RWPE2 (cell line): Measurements from ENCODE around the gene TPTE2.
"Not testable (repeated sequence)": the region's sequence is repeated elsewhere in the genome, so short reads cannot be mapped to it uniquely, and the experiment has no call there.

Experiments
- ATAC-seq: fragments of 200-7000 bp; cut with Tn5 transposase; 3 replicates; pipeline ENCODE4 v1.9.1; 2021; ENCODE audit warnings: low read depth
- DNase-seq: peaks from one replicate; pipeline ENCODE4 v3.0.0-alpha.2; 2020; ENCODE audit warnings: low spot score
- H3K27ac ChIP-seq: fragments of 450-650 bp; 2 replicates; pipeline ENCODE4 v1.5.1; 2017; ENCODE audit warnings: mild to moderate bottlenecking; ENCODE audit not compliant: poor library complexity, severe bottlenecking
- H3K27me3 ChIP-seq: fragments of 250-450 bp; sonication (Bioruptor Pico); 2 replicates; pipeline ENCODE4 v1.5.1; 2021; ENCODE audit warnings: mild to moderate bottlenecking, moderate library complexity; ENCODE audit not compliant: insufficient read depth, poor library complexity, severe bottlenecking
- H3K36me3 ChIP-seq: fragments of 250-450 bp; sonication (Bioruptor Pico); 2 replicates; pipeline ENCODE4 v1.5.1; 2020; ENCODE audit warnings: low read depth, mild to moderate bottlenecking, moderate library complexity
- H3K4me1 ChIP-seq: fragments of 250-450 bp; sonication (Bioruptor Pico); 2 replicates; pipeline ENCODE4 v1.5.1; 2021; ENCODE audit warnings: mild to moderate bottlenecking, moderate library complexity; ENCODE audit not compliant: insufficient read depth, poor library complexity, severe bottlenecking
- H3K4me3 ChIP-seq: fragments of 250-450 bp; sonication (Bioruptor Pico); 2 replicates; pipeline ENCODE4 v1.5.1; 2021; ENCODE audit warnings: mild to moderate bottlenecking, moderate library complexity; ENCODE audit not compliant: severe bottlenecking
- H3K9me3 ChIP-seq: fragments of 250-450 bp; sonication (Bioruptor Pico); 2 replicates; pipeline ENCODE4 v1.5.1; 2021; ENCODE audit warnings: mild to moderate bottlenecking, moderate library complexity; ENCODE audit not compliant: severe bottlenecking
- CTCF ChIP-seq: fragments of 450-650 bp; IDR thresholded peaks from one replicate; pipeline ENCODE4 v1.5.1; 2017; ENCODE audit warnings: mild to moderate bottlenecking, moderate library complexity; ENCODE audit not compliant: poor library complexity, severe bottlenecking

The TPTE2 gene

GRCh38 chr13:19561127-19561582 is at the start of gene TPTE2:
TPTE2 (minus strand) TSS chr13:19561532; CDS start chr13:19503234, 58,298 bp downstream.
- DNase-seq, H3K27me3 ChIP-seq, H3K9me3 ChIP-seq, H3K4me3 ChIP-seq, H3K36me3 ChIP-seq, H3K4me1 ChIP-seq, ATAC-seq, H3K27ac ChIP-seq: not testable (repeated sequence)

GRCh38 chr13:19607523-19608078 is 46.3 kb upstream of the TPTE2 start:
- Histone ChIP-seq H3K9me3 (no peaks in the 10 kb centered on the region), H3K27me3 (no peaks in the 10 kb centered on the region), H3K4me3 (no peak overlapping the region), H3K4me1 (peaks cover 11% of the 10 kb centered on the region), H3K36me3 (0 out of 2 replicates have a peak, but pooled peaks cover 8% of the 10 kb centered on the region), H3K27ac (no peak overlapping the region)
- DNase-seq (no peak), ATAC-seq (no peak)
- TF ChIP-seq CTCF: no peak

GRCh38 chr13:19606737-19607136 is 45.4 kb upstream of the TPTE2 start:
- H3K9me3 ChIP-seq: no peaks in the 10 kb centered on the region
- 0 out of 2 replicates have a peak, but pooled peaks cover 8% of the 10 kb centered on the region for H3K36me3 ChIP-seq
- DNase-seq: no peak
- H3K4me3 ChIP-seq: no peak overlapping the region
- H3K27me3 ChIP-seq: no peaks in the 10 kb centered on the region
- no peak for TF ChIP-seq CTCF
- no peak for ATAC-seq
- peak overlapping the region; percentile 67 for H3K27ac ChIP-seq
- H3K4me1 ChIP-seq: peaks cover 11% of the 10 kb centered on the region

GRCh38 chr13:19606152-19606551 is 44.8 kb upstream of the TPTE2 start:
- Histone ChIP-seq H3K27ac (peak overlapping the region; percentile 67), H3K4me3 (no peak overlapping the region), H3K36me3 (0 out of 2 replicates have a peak, but pooled peaks cover 8% of the 10 kb centered on the region), H3K27me3 (no peaks in the 10 kb centered on the region), H3K9me3 (no peaks in the 10 kb centered on the region), H3K4me1 (peaks cover 11% of the 10 kb centered on the region)
- TF ChIP-seq CTCF: no peak
- DNase-seq (no peak), ATAC-seq (peak; percentile 6; the same call in 1 of the 3 replicates)

- DNase-seq (no peak), ATAC-seq (peak; percentile 61)
- no peaks in the 10 kb centered on the region for H3K27me3 ChIP-seq
- 0 out of 2 replicates have a peak, but pooled peaks cover 8% of the 10 kb centered on the region for H3K36me3 ChIP-seq
- H3K4me3 ChIP-seq: no peak overlapping the region
- H3K9me3 ChIP-seq: no peaks in the 10 kb centered on the region
- no peak for TF ChIP-seq CTCF
- H3K4me1 ChIP-seq: peaks cover 11% of the 10 kb centered on the region
- peak overlapping the region; percentile 67 for H3K27ac ChIP-seq
Measured at GRCh38 chr13:19605161-19605955, 44.0 kb upstream of the TPTE2 start.
